Left colon (tissue), 2 donors: ENCODE data around the gene TRIAP1. TPM values are rescaled to one million over a fixed set of nuclear protein-coding genes. Genes with fewer than 3 reads are reported as not detected.
A peak's percentile ranks its signal among the peaks of the same experiment; 100 is the strongest.

Source experiments
- ATAC-seq: fragments of 200-7000 bp; cut with Tn5 transposase; one replicate; pipeline ENCODE4 v1.9.1; 2020; ENCODE audit warnings: mild to moderate bottlenecking, moderate library complexity
- DNase-seq, 2 donors: peaks; one replicate each; pipeline ENCODE4 v3.0.0-alpha.2; 2020
- intact Hi-C, 2 donors: fragments of 100-400 bp; cut with DNase I in 1 of 2; cut with micrococcal nuclease in 1 of 2; formaldehyde crosslinking; loops; one replicate each; pipeline versions ENCODE4 v1.11.2 to v1.14.0; 2022; cut with DNase I, micrococcal nuclease
- total RNA-seq, 2 donors: library from RNA; stranded (reverse); fragmentation: NEBNext Ultra II Directional; extraction: Animal tissue kit (Norgen Biotek cat#: 25700); gene quantifications; one replicate each; pipeline ENCODE4 v1.2.1, GENCODE V29; 2021
- donor health status: DM: no; HTN: no; CAD: no.
- donor health status: DM: yes; HTN: yes; CAD: no.

The TRIAP1 gene
- total RNA-seq, 2 donors from 2014 or later: 14.1 to 20.1 TPM

GRCh38 chr12:120404271-120404670, 41.9 kb downstream of the TRIAP1 start:
- ATAC-seq: no peak
- no peak for DNase-seq
- intact Hi-C loops: no loop called here

- DNase-seq: no peak
- ATAC-seq: no peak
- intact Hi-C loops: no loop called here
Measured at GRCh38 chr12:120403869-120404268, 42.3 kb downstream of the TRIAP1 start.

GRCh38 chr12:120402217-120402616, 44.0 kb downstream of the TRIAP1 start:
- intact Hi-C loops: no loop called here
- DNase-seq: no peak

GRCh38 chr12:120399531-120399930, 46.7 kb downstream of the TRIAP1 start:
- no peak for ATAC-seq
- intact Hi-C loops: no loop called here
- no peak for DNase-seq

More at GRCh38 chr12:120402217-120402616, 44.0 kb downstream of the TRIAP1 start:
- ATAC-seq: no peak

- no peak for DNase-seq
- intact Hi-C loops: no loop called here
Measured at GRCh38 chr12:120397824-120398540, 48.2 kb downstream of the TRIAP1 start.

GRCh38 chr12:120394483-120395367, 51.5 kb downstream of the TRIAP1 start:
- intact Hi-C loops: no loop called here
- peak; percentile 98 for ATAC-seq
- DNase-seq: peak; percentile 66 to 80

More at GRCh38 chr12:120397824-120398540, 48.2 kb downstream of the TRIAP1 start:
- ATAC-seq: no peak

Other genes starting within 250 kb of the TRIAP1 start
- gene RPLP0, start 245.3 kb downstream of the TRIAP1 start, total RNA-seq: 1,000 to 10,000 TPM; 1,414 to 1,580 TPM
- gene PXN, start 180.7 kb downstream of the TRIAP1 start, total RNA-seq: 100 to 1,000 TPM; 161 to 164 TPM
- 1,000 to 10,000 TPM; 7,104 to 9,174 TPM for gene RNU4-2, start 154.5 kb downstream of the TRIAP1 start, total RNA-seq
- gene RNU4-1, start 153.1 kb downstream of the TRIAP1 start, total RNA-seq: 1,000 to 10,000 TPM; 2,546 to 2,662 TPM
- 1 to 10 TPM; 1.2 to 1.3 TPM for gene SIRT4, start 144.1 kb downstream of the TRIAP1 start, total RNA-seq
- gene PLA2G1B, start 118.6 kb downstream of the TRIAP1 start, total RNA-seq: not detected
- 1 to 10 TPM; 3.4 to 7.4 TPM for gene MSI1, start 77.2 kb downstream of the TRIAP1 start, total RNA-seq
- gene COX6A1, start 8.3 kb downstream of the TRIAP1 start, total RNA-seq: 1,000 to 10,000 TPM in 1 of 2 donors, 100 to 1,000 TPM in 1; 936 to 1,140 TPM
- 10 to 100 TPM; 18.9 to 32.7 TPM for gene GATC, start 60 bp upstream of the TRIAP1 start, total RNA-seq
- 100 to 1,000 TPM; 135 to 143 TPM for gene SRSF9, start 23.4 kb upstream of the TRIAP1 start, total RNA-seq
- 100 to 1,000 TPM; 338 to 371 TPM for gene DYNLL1, start 49.7 kb upstream of the TRIAP1 start, total RNA-seq
- 10 to 100 TPM; 31.2 to 35.1 TPM for gene COQ5, start 82.8 kb upstream of the TRIAP1 start, total RNA-seq
- 100 to 1,000 TPM; 211 to 223 TPM for gene RNF10, start 88.0 kb upstream of the TRIAP1 start, total RNA-seq
- 10 to 100 TPM; 28.5 to 34.5 TPM for gene POP5, start 135.0 kb upstream of the TRIAP1 start, total RNA-seq
- 1 to 10 TPM; 1.2 to 2.5 TPM for gene CABP1, start 194.2 kb upstream of the TRIAP1 start, total RNA-seq
- gene MLEC, start 240.8 kb upstream of the TRIAP1 start, total RNA-seq: 100 to 1,000 TPM; 271 to 278 TPM